Fibroblast of lung (primary cell): ENCODE data around the gene NMRK2.
"Not testable (repeated sequence)": the region's sequence is repeated elsewhere in the genome, so short reads cannot be mapped to it uniquely, and the experiment has no call there.

Experiments used
- EZH2 ChIP-seq: IDR thresholded peaks from 2 replicates; pipeline ENCODE4 v1.5.1; 2012; ENCODE audit warnings: low read length, control low read depth, mild to moderate bottlenecking; ENCODE audit errors: missing control alignments
- TF ChIP-seq, protein P1 (sequence below), 2 donors: IDR thresholded peaks in 1 of 2; conservative IDR thresholded peaks in 1 of 2; 1 replicate in 1 of 2; 2 replicates in 1 of 2; pipeline ENCODE4 v1.5.1; 2011 to 2012; ENCODE audit warnings: low read length in 2 of 2, control low read depth in 1 of 2, inconsistent platforms in 1 of 2, low read depth in 1 of 2, mild to moderate bottlenecking in 1 of 2

GRCh38 chr19:3894959-3895358, 37.9 kb upstream of the NMRK2 start:
- TF ChIP-seq, protein P1, sequence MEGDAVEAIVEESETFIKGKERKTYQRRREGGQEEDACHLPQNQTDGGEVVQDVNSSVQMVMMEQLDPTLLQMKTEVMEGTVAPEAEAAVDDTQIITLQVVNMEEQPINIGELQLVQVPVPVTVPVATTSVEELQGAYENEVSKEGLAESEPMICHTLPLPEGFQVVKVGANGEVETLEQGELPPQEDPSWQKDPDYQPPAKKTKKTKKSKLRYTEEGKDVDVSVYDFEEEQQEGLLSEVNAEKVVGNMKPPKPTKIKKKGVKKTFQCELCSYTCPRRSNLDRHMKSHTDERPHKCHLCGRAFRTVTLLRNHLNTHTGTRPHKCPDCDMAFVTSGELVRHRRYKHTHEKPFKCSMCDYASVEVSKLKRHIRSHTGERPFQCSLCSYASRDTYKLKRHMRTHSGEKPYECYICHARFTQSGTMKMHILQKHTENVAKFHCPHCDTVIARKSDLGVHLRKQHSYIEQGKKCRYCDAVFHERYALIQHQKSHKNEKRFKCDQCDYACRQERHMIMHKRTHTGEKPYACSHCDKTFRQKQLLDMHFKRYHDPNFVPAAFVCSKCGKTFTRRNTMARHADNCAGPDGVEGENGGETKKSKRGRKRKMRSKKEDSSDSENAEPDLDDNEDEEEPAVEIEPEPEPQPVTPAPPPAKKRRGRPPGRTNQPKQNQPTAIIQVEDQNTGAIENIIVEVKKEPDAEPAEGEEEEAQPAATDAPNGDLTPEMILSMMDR (conservative IDR thresholded peaks at IDR 0.05 in 1 of 2, IDR thresholded peaks at IDR 0.05 in 1 of 2; ENCODE audit: low read depth in 1 of 2, low read length in 2 of 2) = not testable (repeated sequence)
- TF ChIP-seq EZH2 = not testable (repeated sequence)
